GM12878 (cell line): ENCODE results near the gene DLG1. TPM values are rescaled to one million over a fixed set of nuclear protein-coding genes. Genes with fewer than 3 reads are reported as not detected.
A peak's percentile ranks its signal among the peaks of the same experiment; 100 is the strongest.

Experiments used
- ATAC-seq: fragments of 200-7000 bp; cut with Tn5 transposase; 3 replicates; pipeline ENCODE4 v1.9.1; 2020; ENCODE audit warnings: mild to moderate bottlenecking, moderate library complexity
- BruUV-seq: library from RNA; stranded (reverse); fragments of 400-500 nt; replicated peaks from 2 replicates; lab custom pipeline; 2021; lab: Mats Ljungman, UMichigan
- CTCF ChIA-PET: fragments of 300-600 bp; sonication (Branson Sonifier 250); formaldehyde crosslinking; extraction: SDS; loops from one replicate; lab custom pipeline; 2021; ENCODE audit warnings: inconsistent platforms; lab: Yijun Ruan, JAX
- POLR2A ChIA-PET: fragments of 350-600 bp; formaldehyde crosslinking; extraction: SDS; loops from one replicate; lab custom pipeline; 2021; ENCODE audit warnings: inconsistent platforms; lab: Charles Lee
- RAD21 ChIA-PET: fragments of 300-600 bp; sonication (Branson Sonifier 250); formaldehyde crosslinking; loops from one replicate; lab custom pipeline; 2023; ENCODE audit warnings: antibody characterized with exemption; ENCODE audit not compliant: unreplicated experiment; lab: Charles Lee
- SMC1A ChIA-PET: fragments of 300-600 bp; sonication (Branson Sonifier 250); formaldehyde crosslinking; loops from one replicate; lab custom pipeline; 2023; ENCODE audit not compliant: unreplicated experiment, uncharacterized antibody; lab: Charles Lee
- DNase-seq: peaks from one replicate; pipeline ENCODE4 v3.0.0-alpha.2; 2011; ENCODE audit warnings: low read depth, low spot score
- FAIRE-seq: peaks from 3 replicates; lab custom pipeline; 2011; peaks lifted over from hg19 to GRCh38; lab: Jason Lieb, UNC
- H2AFZ ChIP-seq: 2 replicates; pipeline ENCODE4 v1.6.0; 2011; ENCODE audit warnings: low read depth, low read length, control low read depth; ENCODE audit not compliant: control insufficient read depth
- H3K27ac ChIP-seq: 2 replicates; pipeline ENCODE4 v1.5.1; 2011; ENCODE audit warnings: control low read depth; ENCODE audit not compliant: control insufficient read depth, insufficient read depth
- H3K27me3 ChIP-seq, 2 experiments: replicated peaks in 1 of 2; 2 replicates each; pipeline versions ENCODE4 v1.6.0 to v1.6.1; 2011; ENCODE audit warnings: low read length in 1 of 2; ENCODE audit not compliant: control insufficient read depth in 2 of 2, insufficient read depth in 2 of 2
- H3K36me3 ChIP-seq, 2 experiments: 2 replicates each; pipeline ENCODE4 v1.5.1; 2011; ENCODE audit warnings: low read length in 1 of 2; ENCODE audit not compliant: control insufficient read depth in 2 of 2, insufficient read depth in 2 of 2
- H3K4me1 ChIP-seq: 2 replicates; pipeline ENCODE4 v1.6.1; 2011; ENCODE audit warnings: mild to moderate bottlenecking, low read length, moderate library complexity, mixed read lengths; ENCODE audit not compliant: control insufficient read depth, insufficient read depth
- H3K4me2 ChIP-seq: 2 replicates; pipeline ENCODE4 v1.6.0; 2011; ENCODE audit warnings: control low read depth; ENCODE audit not compliant: control insufficient read depth, insufficient read depth
- H3K4me3 ChIP-seq: fragments of 200-600 bp; sonication (generic); 2 replicates; pipeline ENCODE4 v1.5.1; 2016
- H3K79me2 ChIP-seq: 2 replicates; pipeline ENCODE4 v1.6.0; 2011; ENCODE audit warnings: low read length; ENCODE audit not compliant: control insufficient read depth, insufficient read depth
- H3K9ac ChIP-seq: 2 replicates; pipeline ENCODE4 v1.8.0; 2011; ENCODE audit warnings: low read length, control low read depth, mixed read lengths; ENCODE audit not compliant: control insufficient read depth, insufficient read depth
- H3K9me3 ChIP-seq: replicated peaks from 3 replicates; pipeline ENCODE4 v1.5.1; 2011; ENCODE audit warnings: mild to moderate bottlenecking, low read length; ENCODE audit not compliant: control insufficient read depth, insufficient read depth
- H4K20me1 ChIP-seq: 2 replicates; pipeline ENCODE4 v1.6.0; 2011; ENCODE audit not compliant: control insufficient read depth, insufficient read depth
- BRCA1 ChIP-seq: IDR thresholded peaks from 2 replicates; pipeline ENCODE4 v1.6.1; 2011; ENCODE audit warnings: low read depth, low read length, improper control_type of control experiment
- CREB1 ChIP-seq: IDR thresholded peaks from 2 replicates; pipeline ENCODE4 v1.6.1; 2012; ENCODE audit warnings: low read depth, mild to moderate bottlenecking, inconsistent platforms
- EED ChIP-seq: sonication (generic); IDR thresholded peaks from 2 replicates; pipeline ENCODE4 v1.6.1; 2016; ENCODE audit warnings: antibody characterized with exemption, low read depth
- whole genome bisulfite sequencing: methylation state at CpG from one replicate; pipeline ENCODE4 v1.1.6; 2016; ENCODE audit warnings: low lambda C conversion rate; ENCODE audit not compliant: insufficient replicate concordance, insufficient coverage; ENCODE audit errors: missing lambda C conversion rate; 5-methylcytosine and 5-hydroxymethylcytosine counted together
- in situ Hi-C: fragments of 300-500 bp; cut with MboI; formaldehyde crosslinking; loops from 9 replicates; pipeline ENCODE4 v1.14.3; 2018; ENCODE audit warnings: mixed read lengths
- intact Hi-C: fragments of 100-400 bp; cut with micrococcal nuclease; formaldehyde crosslinking; loops from one replicate; pipeline ENCODE4 v1.14.2; 2022; ENCODE audit not compliant: unreplicated experiment
- polyA plus RNA-seq, 11 experiments: library from polyadenylated mRNA; depleted of rRNA in 4 of 11; unstranded in 6 of 11; stranded (reverse) in 5 of 11; fragments of >200 nt; fragmentation: Nextera tagmentation in 4 of 11; fragmentation: Illumina TruSeq in 1 of 11; extraction: Ambion mirVana in 4 of 11; extraction: Trizol in 1 of 11; gene quantifications; 1 replicate in 1 of 11; 2 replicates in 10 of 11; pipeline versions ENCODE4 v1.2.1 to v1.2.3, GENCODE V29; 2011 to 2016; ENCODE audit warnings: inconsistent platforms in 2 of 11, missing spikeins in 2 of 11, low read depth in 1 of 11
- total RNA-seq, 4 experiments: library from RNA; depleted of rRNA in 3 of 4; stranded (reverse); fragments of >200 nt in 3 of 4; fragmentation: Illumina TruSeq in 1 of 4; extraction: Trizol in 1 of 4; gene quantifications; 2 replicates each; pipeline versions ENCODE4 v1.2.1 to v1.2.3, GENCODE V29; 2013 to 2021

DLG1 gene
- total and polyA plus RNA-seq, 10 of the 15 experiments (the other 5 are each of a cell fraction or from before 2014, with no cell fraction given) = 9.2 to 63.1 (median 40.1) TPM

DNA sequence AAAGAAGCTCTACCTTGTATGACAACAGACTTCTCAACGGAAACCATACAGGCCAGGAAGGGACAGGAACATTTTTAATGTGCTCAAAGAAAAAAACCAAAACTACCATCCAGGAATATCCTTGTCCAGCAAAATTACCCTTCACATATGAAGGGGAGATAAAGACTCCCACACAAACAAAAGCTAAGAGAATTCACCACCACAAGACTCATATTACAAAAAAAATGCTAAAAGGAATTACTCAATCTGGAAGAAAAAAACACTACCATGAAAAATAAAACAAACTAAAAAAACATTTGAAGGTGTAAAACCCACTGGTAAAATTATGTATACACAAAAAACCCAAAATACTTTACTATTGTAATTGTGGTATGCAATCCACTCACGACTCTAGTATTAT, 57.2 kb downstream of the DLG1 start:
- H3K9me3 ChIP-seq = peaks cover 29% of the 10 kb centered on the region
- ChIA-PET RAD21 (interaction anchor here (0.6 kb wide), 1 partner anchor 327 kb away, joined by 3 read pairs; no protein-coding TSS in a partner anchor), CTCF (interaction anchor here (4.5 kb wide), 1 partner anchor 16 kb away, joined by 24 read pairs; no protein-coding TSS in a partner anchor), SMC1A (interaction anchor here (1.3 to 1.9 kb wide), 4 partner anchors 9 to 17 kb away, joined by 3 to 10 read pairs (median 4); no protein-coding TSS in a partner anchor), POLR2A (interaction anchor here (0.7 kb wide), 1 partner anchor 9 kb away, joined by 3 read pairs; no protein-coding TSS in a partner anchor)
- peaks cover 24% of the 10 kb centered on the region for H3K4me1 ChIP-seq
- no peak overlapping the region for H3K27ac ChIP-seq
- no peaks in the 10 kb centered on the region for H3K27me3 ChIP-seq
- no peak for FAIRE-seq
- WGBS = 99% methylated on average over 2 of the region's 2 CpGs
- no peak overlapping the region for H3K4me2 ChIP-seq
- TF ChIP-seq BRCA1 = no peak
- BruUV-seq = no TSS peak
- H3K79me2 ChIP-seq = peaks cover 57% of the 10 kb centered on the region
- in situ Hi-C loops = no loop called here
- ATAC-seq = no peak
- no peak overlapping the region for H2AFZ ChIP-seq
- no peak overlapping the region for H3K9ac ChIP-seq
- DNase-seq = no peak
- H4K20me1 ChIP-seq = peaks cover 8% of the 10 kb centered on the region; the same call in 1 of the 2 replicates
- H3K36me3 ChIP-seq = peaks cover 8 to 11% of the 10 kb centered on the region in 2 experiments; a peak in 3 of 4 replicates
- H3K4me3 ChIP-seq = no peak overlapping the region
- intact Hi-C loops = no loop called here

DNA sequence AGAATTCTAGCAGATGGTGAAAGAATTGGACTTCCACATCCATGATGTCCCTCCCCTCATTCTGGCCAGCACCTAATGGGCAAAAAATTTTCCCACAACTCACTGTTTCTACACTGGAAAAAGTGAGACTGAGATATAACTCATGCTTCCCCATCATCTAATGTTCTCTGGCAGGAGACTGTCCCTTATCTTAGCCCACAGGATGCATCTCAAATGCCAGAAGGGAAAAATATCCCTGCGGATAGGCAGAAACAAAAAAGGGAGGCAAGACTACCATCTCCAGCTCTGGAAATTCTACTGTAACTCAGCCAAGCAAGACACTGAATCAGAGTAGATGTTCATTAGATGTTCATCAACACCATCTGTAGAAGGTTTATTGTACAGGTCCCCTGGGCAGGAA, 58.6 kb downstream of the DLG1 start:
- no peak overlapping the region for H2AFZ ChIP-seq
- in situ Hi-C loops = no loop called here
- H3K79me2 ChIP-seq = peaks cover 69% of the 10 kb centered on the region
- H3K4me3 ChIP-seq = no peak overlapping the region
- intact Hi-C loops = no loop called here
- peaks cover 11 to 20% of the 10 kb centered on the region in 2 experiments for H3K36me3 ChIP-seq
- H4K20me1 ChIP-seq = peaks cover 8% of the 10 kb centered on the region; the same call in 1 of the 2 replicates
- DNase-seq (no peak), FAIRE-seq (no peak), ATAC-seq (no peak)
- CTCF ChIA-PET = interaction anchor here (4.5 to 9.1 kb wide), 2 partner anchors 17 kb away, joined by 24 to 70 read pairs; no protein-coding TSS in a partner anchor
- H3K9me3 ChIP-seq = peaks cover 36% of the 10 kb centered on the region
- H3K27me3 ChIP-seq = no peaks in the 10 kb centered on the region
- peaks cover 24% of the 10 kb centered on the region for H3K4me1 ChIP-seq
- no TSS peak for BruUV-seq
- RAD21 ChIA-PET = no interaction called here
- WGBS = 100% methylated on average over 1 of the region's 1 CpG
- SMC1A ChIA-PET = interaction anchor here (1.3 to 1.9 kb wide), 2 partner anchors 8 to 16 kb away, joined by 5 to 10 read pairs; no protein-coding TSS in a partner anchor
- H3K27ac ChIP-seq = no peak overlapping the region
- H3K9ac ChIP-seq = no peak overlapping the region
- POLR2A ChIA-PET = interaction anchor here (0.6 kb wide), 1 partner anchor 10 kb away, joined by 3 read pairs; no protein-coding TSS in a partner anchor
- no peak for TF ChIP-seq CREB1
- peak; percentile 14; the same call in 1 of the 2 replicates for TF ChIP-seq EED
- no peak overlapping the region; the same call in 1 of the 2 replicates for H3K4me2 ChIP-seq
